ENCODE results near the gene ARSB. TPM values are rescaled to one million over a fixed set of nuclear protein-coding genes. Genes with fewer than 3 reads are reported as not detected.

Gene ARSB
- total RNA-seq, 4 donors from 2014 or later = 9.1 to 12.7 (median 10.7) TPM

- WGBS, 2 donors (ENCODE audit: low coverage in 1 of 2) = 70 to 79% methylated on average over 2 to 10 of the region's 10 CpGs
- Histone ChIP-seq H3K4me3 (no peak overlapping the region), H3K27ac (peak overlapping the region in 1 of 4 donors; percentile 31), H3K36me3 (no peaks in the 10 kb centered on the region), H3K4me1 (peaks cover 0 to 12% (median 0%) of the 10 kb centered on the region in 4 donors), H3K9me3 (no peaks in the 10 kb centered on the region), H3K27me3 (no peaks in the 10 kb centered on the region)
- DNase-seq = no peak
- in situ Hi-C loops (cut with MboI; ENCODE audit: low pct_ligation_motif_present in 1 of 4, low pct_unique_long_range_greater_than_20kb in 1 of 4, low sequenced_read_pairs in 3 of 4) (no loop called here), intact Hi-C loops (cut with DNase I; ENCODE audit: low total_unique reads) (no loop called here)
- TF ChIP-seq CTCF (IDR thresholded peaks at IDR 0.05) = no peak
- no peak for TF ChIP-seq POLR2AphosphoS5 (IDR thresholded peaks at IDR 0.05)
- TF ChIP-seq POLR2A (IDR thresholded peaks at IDR 0.05) = no peak
- TF ChIP-seq EP300 (IDR thresholded peaks at IDR 0.05; ENCODE audit: low read depth) = no peak
Observed at GRCh38 chr5:78747055-78747454, 238.1 kb downstream of the ARSB start.

- Histone ChIP-seq H3K27ac (no peak overlapping the region), H3K36me3 (no peaks in the 10 kb centered on the region), H3K9me3 (no peaks in the 10 kb centered on the region), H3K4me3 (no peak overlapping the region), H3K4me1 (peaks cover 0 to 12% (median 0%) of the 10 kb centered on the region in 4 donors), H3K27me3 (no peaks in the 10 kb centered on the region)
- in situ Hi-C loops (cut with MboI; ENCODE audit: low pct_ligation_motif_present in 1 of 4, low pct_unique_long_range_greater_than_20kb in 1 of 4, low sequenced_read_pairs in 3 of 4) = no loop called here
- intact Hi-C loops (cut with DNase I; ENCODE audit: low total_unique reads) = no loop called here
- TF ChIP-seq POLR2A (IDR thresholded peaks at IDR 0.05) (no peak), EP300 (IDR thresholded peaks at IDR 0.05; ENCODE audit: low read depth) (no peak), CTCF (IDR thresholded peaks at IDR 0.05) (no peak), POLR2AphosphoS5 (IDR thresholded peaks at IDR 0.05) (no peak)
- 73 to 76% methylated on average over 4 to 6 of the region's 6 CpGs for WGBS, 2 donors (ENCODE audit: low coverage in 1 of 2)
- no peak for DNase-seq
Observed at GRCh38 chr5:78746021-78746770, 238.9 kb downstream of the ARSB start.

- Histone ChIP-seq H3K9me3 (no peaks in the 10 kb centered on the region), H3K36me3 (no peaks in the 10 kb centered on the region), H3K4me1 (peaks cover 0 to 12% (median 0%) of the 10 kb centered on the region in 4 donors), H3K27ac (no peak overlapping the region), H3K4me3 (no peak overlapping the region), H3K27me3 (no peaks in the 10 kb centered on the region)
- TF ChIP-seq POLR2A (IDR thresholded peaks at IDR 0.05) = no peak
- no peak for TF ChIP-seq POLR2AphosphoS5 (IDR thresholded peaks at IDR 0.05)
- TF ChIP-seq CTCF (IDR thresholded peaks at IDR 0.05) = no peak
- no peak for TF ChIP-seq EP300 (IDR thresholded peaks at IDR 0.05; ENCODE audit: low read depth)
- in situ Hi-C loops (cut with MboI; ENCODE audit: low pct_ligation_motif_present in 1 of 4, low pct_unique_long_range_greater_than_20kb in 1 of 4, low sequenced_read_pairs in 3 of 4) (no loop called here), intact Hi-C loops (cut with DNase I; ENCODE audit: low total_unique reads) (no loop called here)
- 68 to 75% methylated on average over 2 to 3 of the region's 3 CpGs for WGBS, 2 donors (ENCODE audit: low coverage in 1 of 2)
- no peak for DNase-seq
Observed at GRCh38 chr5:78744951-78745534, 240.1 kb downstream of the ARSB start.

GRCh38 chr5:78741019-78741418 is 244.1 kb downstream of the ARSB start:
- DNase-seq = no peak
- in situ Hi-C loops (cut with MboI; ENCODE audit: low pct_ligation_motif_present in 1 of 4, low pct_unique_long_range_greater_than_20kb in 1 of 4, low sequenced_read_pairs in 3 of 4) (no loop called here), intact Hi-C loops (cut with DNase I; ENCODE audit: low total_unique reads) (no loop called here)
- Histone ChIP-seq H3K4me3 (no peak overlapping the region), H3K4me1 (peaks cover 0 to 4% (median 0%) of the 10 kb centered on the region in 4 donors), H3K36me3 (no peaks in the 10 kb centered on the region), H3K27ac (no peak overlapping the region), H3K27me3 (no peaks in the 10 kb centered on the region), H3K9me3 (no peaks in the 10 kb centered on the region)
- TF ChIP-seq POLR2A (IDR thresholded peaks at IDR 0.05) = no peak
- no peak for TF ChIP-seq CTCF (IDR thresholded peaks at IDR 0.05)
- no peak for TF ChIP-seq POLR2AphosphoS5 (IDR thresholded peaks at IDR 0.05)
- TF ChIP-seq EP300 (IDR thresholded peaks at IDR 0.05; ENCODE audit: low read depth) = no peak
- 86 to 88% methylated on average over 1 of the region's 1 CpG for WGBS, 2 donors (ENCODE audit: low coverage in 1 of 2)

Measured in transverse colon (tissue), 4 donors.